Suppressor macrophage treated with lipopolysaccharide for 4 hours (primary cell): Measurements from ENCODE around the gene PHF2.

Experiments used
- DNase-seq: peaks from one replicate; pipeline ENCODE4 v3.0.0-alpha.2; 2020

Gene PHF2

DNA sequence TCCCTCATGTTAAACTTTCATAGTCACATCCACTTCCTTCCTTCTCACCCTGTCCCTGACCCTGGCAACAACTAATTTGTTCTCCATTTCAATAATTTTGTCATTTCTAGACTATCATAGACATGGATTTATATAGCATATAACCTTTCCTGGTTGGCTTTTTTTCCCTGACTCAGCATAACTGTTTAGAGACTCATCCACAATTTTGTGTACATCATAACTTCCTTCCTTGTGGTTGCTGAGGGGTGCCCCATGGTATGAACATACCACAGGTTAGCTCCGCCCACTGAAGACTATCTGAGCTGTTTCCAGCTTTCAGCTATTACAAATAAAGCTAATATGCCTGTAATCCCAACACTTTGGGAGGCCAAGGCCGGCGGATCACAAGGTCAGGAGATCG, 137.3 kb downstream of the PHF2 start:
- no peak for DNase-seq

GRCh38 chr9:93721417-93721965, 145.1 kb downstream of the PHF2 start:
- DNase-seq, result no peak

DNA sequence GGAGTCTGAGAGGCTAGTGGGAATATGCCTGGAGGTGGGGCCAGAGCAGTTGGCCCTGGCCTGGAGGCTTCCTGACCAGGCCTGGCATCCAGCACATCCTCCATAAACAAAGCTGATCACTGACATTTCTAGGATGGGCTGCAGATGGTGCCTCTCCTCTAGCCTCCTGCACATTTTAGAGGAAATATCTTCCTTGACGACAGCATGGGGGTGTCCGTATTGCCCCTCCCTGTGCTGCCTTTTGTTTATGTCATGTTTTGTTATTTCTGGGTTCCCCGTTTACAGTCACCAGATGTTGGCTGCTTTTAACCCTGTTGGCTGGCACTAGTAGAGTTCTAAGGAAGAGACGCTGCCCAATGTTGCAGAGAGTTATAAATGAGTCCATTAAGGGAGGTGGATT, 148.5 kb downstream of the PHF2 start:
- DNase-seq, result no peak

DNA sequence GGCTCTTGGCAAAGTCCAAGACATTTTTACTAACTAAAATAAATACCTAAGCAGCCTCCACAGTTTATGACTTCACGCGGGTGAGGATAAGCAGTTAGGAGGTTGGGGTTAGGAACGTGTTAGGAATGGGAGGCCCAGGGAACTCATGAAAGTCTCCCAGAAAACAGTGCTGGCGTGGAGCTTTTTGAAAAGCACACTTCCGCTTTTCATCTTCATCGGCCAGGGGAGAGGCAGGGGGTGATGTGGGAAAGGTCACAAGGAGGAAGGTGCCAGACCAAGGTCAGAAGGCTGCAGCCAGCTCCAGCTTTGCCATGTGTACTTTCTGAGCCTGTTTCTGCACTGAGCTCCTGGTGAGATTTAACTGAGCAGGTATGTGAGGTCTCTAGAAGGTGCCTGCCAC, 149.0 kb downstream of the PHF2 start:
- no peak for DNase-seq

DNA sequence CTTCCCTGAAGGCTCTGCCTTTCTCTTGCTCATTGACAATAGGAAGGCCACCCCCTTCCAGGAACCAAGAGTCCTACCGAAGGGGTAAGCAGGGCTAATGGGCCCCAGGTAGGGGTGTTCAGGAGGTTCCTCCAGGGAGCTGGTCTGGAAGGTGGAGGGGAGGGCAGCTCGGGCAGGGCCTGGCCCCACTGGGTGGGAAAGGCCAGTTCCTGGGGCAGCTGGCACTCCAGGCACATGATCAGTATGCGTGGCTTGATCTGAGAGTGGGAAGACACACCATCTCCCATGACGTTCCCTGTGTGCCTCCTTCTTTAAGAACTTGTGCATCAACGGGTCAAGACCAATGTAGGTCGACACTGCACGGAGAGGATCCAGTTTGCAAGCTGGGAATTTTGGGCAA, 149.8 kb downstream of the PHF2 start:
- DNase-seq, result no peak
